OCI-LY1 (cell line): ENCODE results near the gene DNAI7.

Source experiments
- EZH2 ChIP-seq: fragments of 200-600 bp; sonication (generic), shearing (Covaris generic); IDR thresholded peaks from 2 replicates; pipeline ENCODE4 v1.8.0; 2017; ENCODE audit warnings: borderline replicate concordance, mixed run types, mild to moderate bottlenecking, antibody characterized with exemption, low read length, moderate library complexity, mixed read lengths
- TF ChIP-seq, protein P1 (sequence below): fragments of 200-600 bp; sonication (generic), shearing (Covaris generic); IDR thresholded peaks from 2 replicates; pipeline ENCODE4 v1.5.1; 2017; ENCODE audit warnings: mild to moderate bottlenecking, antibody characterized with exemption, low read length, moderate library complexity, mixed read lengths

DNA sequence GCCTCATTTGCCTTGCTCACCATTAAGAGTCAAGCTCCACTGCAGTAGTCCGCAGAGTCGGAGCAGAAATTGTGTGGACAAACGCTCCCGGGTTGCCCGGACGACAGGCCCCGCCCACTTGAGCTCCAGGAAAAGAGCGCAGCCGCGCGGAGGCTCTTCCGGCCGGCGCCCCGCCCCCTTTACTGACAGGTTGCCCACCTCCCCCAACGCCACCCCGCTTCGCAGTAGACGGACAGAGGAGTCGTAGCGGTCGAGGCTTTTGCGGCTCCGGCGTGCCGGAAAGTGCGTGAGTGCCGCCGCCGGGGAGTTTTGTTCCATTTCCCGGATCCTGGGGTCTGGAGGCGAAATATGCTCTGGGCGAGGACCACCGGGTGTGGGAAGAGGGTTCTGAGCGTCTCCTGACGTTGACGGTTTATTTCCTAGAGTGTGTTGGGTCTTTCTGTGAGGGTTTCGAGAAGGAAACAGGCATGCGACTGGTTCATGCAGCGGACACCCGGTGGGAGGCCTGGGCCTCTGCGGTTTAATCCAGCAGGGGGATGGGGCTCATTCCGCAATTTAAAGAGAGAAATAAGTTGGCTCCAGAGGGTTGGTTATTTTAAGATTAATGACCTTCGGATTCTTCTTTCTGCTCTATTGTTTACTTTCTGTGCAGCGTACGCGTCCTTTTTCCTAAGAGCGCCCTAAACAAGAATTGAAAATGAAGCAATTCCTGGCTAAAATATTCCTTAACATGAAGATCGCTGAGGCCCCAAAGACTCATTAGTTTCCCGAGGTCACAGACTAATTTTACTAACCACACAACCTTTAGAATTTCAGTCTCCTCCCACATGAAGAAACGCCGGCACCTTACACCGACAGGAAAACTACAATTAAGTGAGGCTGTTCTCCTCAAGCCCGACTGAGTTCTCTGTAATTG lies at the start of gene DNAI7, which contains the start of gene ETFRF1:
- TF ChIP-seq EZH2, result no peak
- TF ChIP-seq, protein P1, sequence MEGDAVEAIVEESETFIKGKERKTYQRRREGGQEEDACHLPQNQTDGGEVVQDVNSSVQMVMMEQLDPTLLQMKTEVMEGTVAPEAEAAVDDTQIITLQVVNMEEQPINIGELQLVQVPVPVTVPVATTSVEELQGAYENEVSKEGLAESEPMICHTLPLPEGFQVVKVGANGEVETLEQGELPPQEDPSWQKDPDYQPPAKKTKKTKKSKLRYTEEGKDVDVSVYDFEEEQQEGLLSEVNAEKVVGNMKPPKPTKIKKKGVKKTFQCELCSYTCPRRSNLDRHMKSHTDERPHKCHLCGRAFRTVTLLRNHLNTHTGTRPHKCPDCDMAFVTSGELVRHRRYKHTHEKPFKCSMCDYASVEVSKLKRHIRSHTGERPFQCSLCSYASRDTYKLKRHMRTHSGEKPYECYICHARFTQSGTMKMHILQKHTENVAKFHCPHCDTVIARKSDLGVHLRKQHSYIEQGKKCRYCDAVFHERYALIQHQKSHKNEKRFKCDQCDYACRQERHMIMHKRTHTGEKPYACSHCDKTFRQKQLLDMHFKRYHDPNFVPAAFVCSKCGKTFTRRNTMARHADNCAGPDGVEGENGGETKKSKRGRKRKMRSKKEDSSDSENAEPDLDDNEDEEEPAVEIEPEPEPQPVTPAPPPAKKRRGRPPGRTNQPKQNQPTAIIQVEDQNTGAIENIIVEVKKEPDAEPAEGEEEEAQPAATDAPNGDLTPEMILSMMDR, result 0 out of 2 replicates have a peak, but pooled peaks have one; percentile 4
